HL-60 (cell line): ENCODE data around the gene ENTPD1.

Experiments used
- DNase-seq, 2 experiments: peaks; one replicate each; pipeline ENCODE4 v3.0.0-alpha.2; 2010 to 2020; ENCODE audit warnings: low read depth in 1 of 2, low spot score in 1 of 2
- H3K27ac ChIP-seq: fragments of 250-450 bp; sonication (Bioruptor Pico); replicated peaks from 2 replicates; pipeline ENCODE4 v1.5.1; 2020; ENCODE audit warnings: mild to moderate bottlenecking, moderate library complexity
- H3K27me3 ChIP-seq: fragments of 250-450 bp; sonication (Bioruptor Pico); 2 replicates; pipeline ENCODE4 v1.5.1; 2021; ENCODE audit warnings: mild to moderate bottlenecking, moderate library complexity; ENCODE audit not compliant: insufficient read depth, poor library complexity, severe bottlenecking
- H3K4me3 ChIP-seq: replicated peaks from 2 replicates; pipeline ENCODE4 v1.5.1; 2011; ENCODE audit warnings: mild to moderate bottlenecking, control low read depth, low read length; ENCODE audit not compliant: insufficient read depth
- CTCF ChIP-seq: IDR thresholded peaks from one replicate; pipeline ENCODE4 v1.5.1; 2011; ENCODE audit warnings: low read length, control low read depth, inconsistent platforms; ENCODE audit not compliant: insufficient read depth
- GABPA ChIP-seq: IDR thresholded peaks from 2 replicates; pipeline ENCODE4 v1.6.1; 2012; ENCODE audit warnings: low read depth
- POLR2AphosphoS5 ChIP-seq: IDR thresholded peaks from 2 replicates; pipeline ENCODE4 v1.6.1; 2012; ENCODE audit warnings: low read depth
- REST ChIP-seq: IDR thresholded peaks from 2 replicates; pipeline ENCODE4 v1.6.1; 2012; ENCODE audit warnings: low read depth; ENCODE audit not compliant: insufficient replicate concordance
- SPI1 ChIP-seq: IDR thresholded peaks from 2 replicates; pipeline ENCODE4 v1.6.1; 2012; ENCODE audit warnings: low read depth, mild to moderate bottlenecking, borderline replicate concordance

ENTPD1 gene

GRCh38 chr10:95847007-95847406 is 91.0 kb downstream of the ENTPD1 start:
- Histone ChIP-seq H3K27me3 (no peaks in the 10 kb centered on the region), H3K27ac (no peak overlapping the region), H3K4me3 (no peak overlapping the region)
- TF ChIP-seq SPI1, result no peak
- TF ChIP-seq POLR2AphosphoS5, result no peak
- TF ChIP-seq REST, result no peak
- TF ChIP-seq GABPA, result no peak
- TF ChIP-seq CTCF, result no peak
- no peak for DNase-seq

GRCh38 chr10:95848841-95849240 is 92.9 kb downstream of the ENTPD1 start:
- no peak overlapping the region for H3K4me3 ChIP-seq

GRCh38 chr10:95850791-95851190 is 94.8 kb downstream of the ENTPD1 start:
- Histone ChIP-seq H3K4me3 (no peak overlapping the region), H3K27ac (no peak overlapping the region), H3K27me3 (no peaks in the 10 kb centered on the region)
- no peak for DNase-seq
- TF ChIP-seq SPI1 (no peak), POLR2AphosphoS5 (no peak), CTCF (no peak), REST (no peak), GABPA (no peak)

More at GRCh38 chr10:95848841-95849240, 92.9 kb downstream of the ENTPD1 start:
- no peak overlapping the region for H3K27ac ChIP-seq
- DNase-seq, result no peak
- no peaks in the 10 kb centered on the region for H3K27me3 ChIP-seq
- TF ChIP-seq POLR2AphosphoS5 (no peak), GABPA (no peak)

- no peak for DNase-seq
- Histone ChIP-seq H3K27ac (no peak overlapping the region), H3K27me3 (no peaks in the 10 kb centered on the region), H3K4me3 (no peak overlapping the region)
- no peak for TF ChIP-seq SPI1
- no peak for TF ChIP-seq GABPA
- no peak for TF ChIP-seq REST
- TF ChIP-seq CTCF, result no peak
- no peak for TF ChIP-seq POLR2AphosphoS5
Observed at GRCh38 chr10:95860166-95860940, 104.4 kb downstream of the ENTPD1 start.
